NCI-H1048 (cell line): ENCODE results near the gene LITAFD.
"Not testable (repeated sequence)": the region's sequence is repeated elsewhere in the genome, so short reads cannot be mapped to it uniquely, and the experiment has no call there.

Experiments used
- DNase-seq: peaks from one replicate; lab custom pipeline; 2025; lab: John Stamatoyannopoulos, UW

Gene LITAFD

GRCh38 chr16:8872967-8873865, 8.9 kb upstream of the LITAFD start:
- no peak for DNase-seq

- DNase-seq, result not testable (repeated sequence)
Measured at GRCh38 chr16:8873866-8874195, 8.3 kb upstream of the LITAFD start.

GRCh38 chr16:8874388-8874787, 7.8 kb upstream of the LITAFD start:
- no peak for DNase-seq

- not testable (repeated sequence) for DNase-seq
Measured at GRCh38 chr16:8875317-8875716, 6.8 kb upstream of the LITAFD start.

GRCh38 chr16:8877894-8878522, 4.1 kb upstream of the LITAFD start:
- no peak for DNase-seq

- DNase-seq, result no peak
Measured at GRCh38 chr16:8878523-8878911, 3.6 kb upstream of the LITAFD start.

GRCh38 chr16:8880839-8881510, 1.2 kb upstream of the LITAFD start:
- DNase-seq, result no peak

- DNase-seq, result no peak
Measured at GRCh38 chr16:8882725-8883377, 700 bp downstream of the LITAFD start.

- DNase-seq, result no peak
Measured at GRCh38 chr16:8885674-8886592, 3.8 kb downstream of the LITAFD start.

- DNase-seq, result no peak
Measured at GRCh38 chr16:8886593-8887430, 4.7 kb downstream of the LITAFD start.

- DNase-seq, result no peak
Measured at GRCh38 chr16:8887431-8887765, 5.2 kb downstream of the LITAFD start.

- no peak for DNase-seq
Measured at GRCh38 chr16:8887952-8888560, 5.9 kb downstream of the LITAFD start.

GRCh38 chr16:8888951-8889892, 7.1 kb downstream of the LITAFD start:
- DNase-seq, result no peak

GRCh38 chr16:8889893-8890548, 7.9 kb downstream of the LITAFD start:
- DNase-seq, result no peak

GRCh38 chr16:8890549-8890921, 8.4 kb downstream of the LITAFD start:
- no peak for DNase-seq

- DNase-seq, result no peak
Measured at GRCh38 chr16:8892101-8892575, 10.0 kb downstream of the LITAFD start.

GRCh38 chr16:8893426-8893825, 11.3 kb downstream of the LITAFD start:
- DNase-seq, result no peak

GRCh38 chr16:8893976-8894690, 12.0 kb downstream of the LITAFD start:
- no peak for DNase-seq
